GM12891 (cell line): ENCODE results near the gene AKAP4.

Source experiments
- POLR2A ChIP-seq: IDR thresholded peaks from 2 replicates; pipeline ENCODE4 v1.6.1; 2011; ENCODE audit warnings: low read depth, low read length, control low read depth
- TAF1 ChIP-seq: IDR thresholded peaks from 2 replicates; pipeline ENCODE4 v1.6.1; 2011; ENCODE audit warnings: low read depth, low read length, control low read depth

DNA sequence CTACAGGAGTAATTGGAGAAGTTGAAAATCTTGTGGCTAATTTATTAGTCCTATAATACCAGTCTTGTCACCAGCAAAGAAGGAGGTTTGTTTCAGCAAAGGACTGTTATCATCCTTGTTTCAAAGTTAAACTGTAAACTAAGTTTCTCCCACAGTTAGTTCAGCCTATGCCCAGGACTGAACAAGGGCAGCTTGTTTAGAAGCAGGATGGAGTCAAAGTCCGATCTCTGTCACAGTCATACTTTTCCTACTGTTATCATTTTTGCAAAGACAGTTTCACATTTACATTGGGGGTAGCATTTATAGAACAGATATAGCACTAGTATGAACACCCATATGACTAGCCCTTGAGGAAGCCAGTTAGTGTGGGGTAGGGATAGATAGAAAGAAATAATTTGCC, 46.4 kb downstream of the AKAP4 start:
- TF ChIP-seq POLR2A (no peak), TAF1 (no peak)
